Activated CD8-positive, alpha-beta memory T cell treated with anti-CD3 and anti-CD28 coated beads, Interleukin-2, amount 10 ng/mL, durations not matched to agents 7 days and 5 days (primary cell): Measurements from ENCODE around the gene ISOC1. TPM values are rescaled to one million over a fixed set of nuclear protein-coding genes. Genes with fewer than 3 reads are reported as not detected.

Experiments used
- ATAC-seq: fragments of 150-1000 bp; cut with Tn5 transposase; one replicate; pipeline ENCODE4 v1.10.0; 2021; ENCODE audit warnings: moderate library complexity
- CTCF ChIA-PET: fragments of 350-600 bp; sonication (Branson Sonifier 250); formaldehyde crosslinking; loops from one replicate; lab custom pipeline; 2021; ENCODE audit warnings: antibody characterized with exemption; lab: Charles Lee
- DNase-seq: peaks from one replicate; pipeline ENCODE4 v3.0.0-alpha.2; 2020
- H3K27ac Mint-ChIP-seq: one replicate; pipeline ENCODE4 v1.8.0; 2021; ENCODE audit warnings: mild to moderate bottlenecking, mixed read lengths
- H3K27me3 Mint-ChIP-seq: one replicate; pipeline ENCODE4 v1.8.0; 2021; ENCODE audit warnings: mixed read lengths
- H3K36me3 Mint-ChIP-seq: one replicate; pipeline ENCODE4 v1.8.0; 2021; ENCODE audit warnings: mild to moderate bottlenecking, mixed read lengths
- H3K4me1 Mint-ChIP-seq: one replicate; pipeline ENCODE4 v1.8.0; 2021; ENCODE audit warnings: mixed read lengths
- H3K4me3 Mint-ChIP-seq: one replicate; pipeline ENCODE4 v1.8.0; 2021; ENCODE audit warnings: mild to moderate bottlenecking, moderate library complexity, mixed read lengths
- H3K9me3 Mint-ChIP-seq: one replicate; pipeline ENCODE4 v1.8.0; 2022; ENCODE audit warnings: low read depth, mixed read lengths
- total RNA-seq, 2 experiments: library from RNA; stranded (reverse); gene quantifications; one replicate each; pipeline ENCODE4 v1.2.3, GENCODE V29; 2021

Gene ISOC1
- total RNA-seq, 2 experiments from 2014 or later = 15.5 to 21.4 TPM

DNA sequence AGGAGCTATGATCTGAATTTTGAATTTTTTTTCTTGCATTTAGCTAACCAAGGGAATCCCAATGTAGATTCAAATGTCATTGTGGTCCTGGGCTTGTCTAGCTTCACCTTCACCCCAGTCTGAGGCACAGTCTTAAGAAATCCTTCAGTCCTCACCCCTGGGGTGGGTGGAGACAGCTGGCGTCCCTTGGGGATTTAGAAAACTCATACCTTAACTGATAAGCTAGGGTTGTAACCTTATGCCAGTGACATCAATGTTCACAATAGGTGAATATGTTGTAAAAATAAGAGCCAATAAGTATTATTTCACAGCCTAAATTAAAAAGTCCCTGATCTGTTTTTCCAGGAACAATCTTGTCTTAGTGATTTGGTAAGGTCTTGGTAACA, 4.6 kb downstream of the ISOC1 start:
- peaks cover 25% of the 10 kb centered on the region for H3K4me1 Mint-ChIP-seq
- CTCF ChIA-PET = interaction anchor here (2.0 to 3.2 kb wide), 2 partner anchors 25 to 27 kb away, joined by 6 to 11 read pairs; no protein-coding TSS in a partner anchor

DNA sequence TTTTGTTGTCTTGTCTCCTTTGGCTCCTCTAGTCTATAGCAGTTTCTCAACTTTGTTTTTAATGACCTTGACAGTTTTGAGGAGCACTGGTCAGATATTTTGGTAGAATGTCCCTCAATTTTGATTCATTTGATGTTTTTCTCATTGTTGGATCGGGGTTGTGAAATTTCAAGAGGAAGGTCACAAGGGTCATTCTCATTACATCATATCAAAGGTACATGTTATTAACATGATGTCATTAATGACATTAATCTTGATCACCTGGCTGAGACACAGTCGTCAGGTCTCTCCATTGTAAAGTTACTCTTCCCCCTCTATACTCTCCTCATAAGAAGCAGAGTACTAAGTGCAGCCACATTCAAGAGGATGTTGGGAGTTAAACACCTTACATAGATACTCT, 7.2 kb downstream of the ISOC1 start:
- Mint-ChIP-seq H3K4me3 (no peak overlapping the region), H3K9me3 (no peaks in the 10 kb centered on the region), H3K4me1 (peaks cover 14% of the 10 kb centered on the region), H3K27me3 (no peaks in the 10 kb centered on the region), H3K27ac (no peak overlapping the region), H3K36me3 (peaks cover 16% of the 10 kb centered on the region)
- DNase-seq (no peak), ATAC-seq (no peak)
- CTCF ChIA-PET = no interaction called here

More for the DNA sequence above, 4.6 kb downstream of the ISOC1 start:
- ATAC-seq (no peak), DNase-seq (no peak)
- Mint-ChIP-seq H3K9me3 (no peaks in the 10 kb centered on the region), H3K4me3 (no peak overlapping the region), H3K27me3 (no peaks in the 10 kb centered on the region), H3K27ac (no peak overlapping the region), H3K36me3 (peaks cover 2% of the 10 kb centered on the region)

DNA sequence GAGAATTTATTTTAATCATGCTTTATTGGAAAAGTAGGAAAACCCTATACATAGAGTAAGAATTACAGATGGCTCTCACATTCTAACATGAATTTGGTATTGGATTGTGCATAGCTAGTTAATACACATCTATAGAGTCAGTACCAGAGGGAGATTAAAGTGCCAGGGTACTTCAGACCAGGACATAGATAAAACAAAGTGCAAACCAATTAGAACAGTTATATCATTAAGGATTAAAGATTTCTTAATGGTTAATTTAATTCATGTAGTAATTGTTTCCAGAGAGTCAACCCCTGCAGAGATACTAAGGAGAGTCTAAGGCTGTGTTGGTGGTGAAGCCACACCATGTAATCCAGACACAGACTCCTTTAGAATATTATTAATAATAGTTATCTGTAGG, 8.8 kb downstream of the ISOC1 start:
- H3K9me3 Mint-ChIP-seq = no peaks in the 10 kb centered on the region
- peaks cover 8% of the 10 kb centered on the region for H3K4me1 Mint-ChIP-seq
- DNase-seq (no peak), ATAC-seq (no peak)
- no peak overlapping the region for H3K4me3 Mint-ChIP-seq
- CTCF ChIA-PET = no interaction called here
- H3K27ac Mint-ChIP-seq = no peak overlapping the region
- H3K36me3 Mint-ChIP-seq = peaks cover 21% of the 10 kb centered on the region
- no peaks in the 10 kb centered on the region for H3K27me3 Mint-ChIP-seq

DNA sequence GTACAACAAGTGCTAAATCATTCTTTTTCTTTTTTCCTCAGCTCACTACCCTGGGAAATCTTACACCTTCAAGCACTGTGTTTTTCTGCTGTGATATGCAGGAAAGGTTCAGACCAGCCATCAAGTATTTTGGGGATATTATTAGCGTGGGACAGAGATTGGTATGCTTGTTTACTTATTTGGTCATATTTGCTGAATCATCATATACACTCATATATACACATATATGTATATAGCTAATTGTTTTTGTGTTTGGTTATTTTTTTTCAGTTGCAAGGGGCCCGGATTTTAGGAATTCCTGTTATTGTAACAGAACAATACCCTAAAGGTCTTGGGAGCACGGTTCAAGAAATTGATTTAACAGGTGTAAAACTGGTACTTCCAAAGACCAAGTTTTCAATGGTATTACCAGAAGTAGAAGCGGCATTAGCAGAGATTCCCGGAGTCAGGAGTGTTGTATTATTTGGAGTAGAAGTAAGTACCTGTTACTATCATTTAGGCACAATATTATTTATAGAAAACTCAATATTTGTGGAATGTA, 10.4 kb downstream of the ISOC1 start:
- Mint-ChIP-seq H3K4me1 (peaks cover 2% of the 10 kb centered on the region), H3K9me3 (no peaks in the 10 kb centered on the region), H3K4me3 (no peak overlapping the region), H3K27me3 (no peaks in the 10 kb centered on the region), H3K27ac (no peak overlapping the region), H3K36me3 (peaks cover 24% of the 10 kb centered on the region)
- no peak for ATAC-seq
- no peak for DNase-seq
- CTCF ChIA-PET = interaction anchor here (1.1 kb wide), 1 partner anchor 11 kb away, joined by 3 read pairs; the partner anchor contains the start of gene ISOC1

DNA sequence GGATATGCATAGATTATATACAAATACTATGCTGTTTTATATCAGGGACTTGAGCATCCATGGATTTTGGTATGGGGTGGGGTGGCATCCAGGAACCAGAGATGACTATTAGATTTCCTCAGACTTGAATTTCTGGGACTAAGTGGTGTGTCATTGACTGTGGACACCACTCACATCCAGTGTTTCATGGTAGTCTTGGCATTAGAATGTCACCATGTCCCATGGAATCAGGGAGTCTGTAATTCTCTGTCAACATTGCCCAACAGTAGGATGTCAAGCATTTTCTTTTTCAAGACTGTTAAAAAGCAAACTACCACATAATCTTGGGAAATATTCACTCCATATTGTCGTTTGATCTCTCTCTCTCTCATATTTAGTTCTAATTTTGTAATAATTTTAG, 13.1 kb downstream of the ISOC1 start:
- DNase-seq (no peak), ATAC-seq (no peak)
- CTCF ChIA-PET = no interaction called here
- H3K27me3 Mint-ChIP-seq = no peaks in the 10 kb centered on the region
- peaks cover 6% of the 10 kb centered on the region for H3K4me1 Mint-ChIP-seq
- H3K36me3 Mint-ChIP-seq = peaks cover 24% of the 10 kb centered on the region
- H3K27ac Mint-ChIP-seq = no peak overlapping the region
- no peaks in the 10 kb centered on the region for H3K9me3 Mint-ChIP-seq
- H3K4me3 Mint-ChIP-seq = no peak overlapping the region

DNA sequence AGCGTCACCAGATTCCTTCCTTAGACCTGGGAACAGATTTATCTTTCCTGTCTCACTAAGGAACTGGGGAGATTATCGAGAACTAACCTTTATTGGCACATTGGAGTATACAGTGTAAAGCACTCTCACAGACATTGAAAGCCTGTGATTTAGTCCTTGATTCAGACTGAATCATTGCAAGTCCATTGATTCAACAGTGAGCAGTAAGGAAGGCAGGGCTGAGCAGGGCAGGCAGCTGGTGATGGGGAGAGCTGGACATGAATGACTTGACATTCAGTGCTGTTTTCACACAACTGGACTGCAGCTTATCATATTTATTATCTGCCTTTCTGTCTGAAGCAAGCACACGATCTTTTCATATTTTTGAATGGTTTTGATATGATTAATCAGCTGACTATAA, 16.2 kb downstream of the ISOC1 start:
- no peak for DNase-seq
- CTCF ChIA-PET = interaction anchor here (1.1 kb wide), 1 partner anchor 15 kb away, joined by 3 read pairs; no protein-coding TSS in a partner anchor
- Mint-ChIP-seq H3K36me3 (peaks cover 20% of the 10 kb centered on the region), H3K9me3 (no peaks in the 10 kb centered on the region), H3K27ac (no peak overlapping the region), H3K4me3 (no peak overlapping the region), H3K4me1 (peaks cover 8% of the 10 kb centered on the region), H3K27me3 (no peaks in the 10 kb centered on the region)
- no peak for ATAC-seq

DNA sequence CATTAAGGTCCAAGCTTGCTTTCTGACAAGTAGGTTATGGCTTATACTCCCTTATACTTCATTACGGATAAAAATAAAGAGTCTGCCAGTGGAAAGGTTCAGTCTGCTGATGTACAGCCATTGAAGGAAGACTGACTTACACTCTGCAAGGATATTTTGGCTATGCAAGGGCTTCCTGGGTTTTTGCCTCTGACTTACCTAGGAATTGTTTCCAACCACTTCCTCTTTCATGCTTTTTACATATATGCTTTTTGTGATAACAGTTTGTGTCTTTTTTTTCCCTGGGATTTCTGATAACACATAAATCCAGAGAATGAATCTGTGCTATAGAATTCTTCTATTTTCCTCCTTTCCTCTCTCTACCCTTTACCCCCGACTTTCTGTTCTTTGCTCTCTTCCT, 16.8 kb downstream of the ISOC1 start:
- Mint-ChIP-seq H3K4me1 (peaks cover 8% of the 10 kb centered on the region), H3K9me3 (no peaks in the 10 kb centered on the region), H3K27ac (no peak overlapping the region), H3K4me3 (no peak overlapping the region), H3K36me3 (peaks cover 15% of the 10 kb centered on the region), H3K27me3 (no peaks in the 10 kb centered on the region)
- DNase-seq (no peak), ATAC-seq (no peak)
- CTCF ChIA-PET = interaction anchor here (1.1 kb wide), 1 partner anchor 15 kb away, joined by 3 read pairs; no protein-coding TSS in a partner anchor

DNA sequence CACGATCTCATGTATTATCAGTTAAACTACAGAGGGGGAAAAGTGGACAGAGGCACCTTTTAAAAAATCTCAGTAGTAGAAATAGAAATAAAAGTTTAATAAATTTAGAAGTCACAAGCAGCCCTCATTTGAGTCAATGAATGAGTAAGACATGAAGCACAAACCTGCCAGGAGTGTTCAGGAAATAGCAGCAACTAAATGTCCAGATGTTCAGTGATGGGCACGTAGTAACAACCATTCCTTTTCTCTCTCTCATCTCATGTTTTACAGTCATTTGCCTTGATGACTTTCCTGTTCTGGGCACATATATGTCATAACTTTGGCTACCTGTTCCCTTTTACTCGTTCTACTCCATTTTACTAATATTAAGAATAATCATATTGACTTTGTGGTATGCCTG, 17.7 kb downstream of the ISOC1 start:
- peaks cover 8% of the 10 kb centered on the region for H3K4me1 Mint-ChIP-seq
- peaks cover 10% of the 10 kb centered on the region for H3K36me3 Mint-ChIP-seq
- no peaks in the 10 kb centered on the region for H3K27me3 Mint-ChIP-seq
- H3K9me3 Mint-ChIP-seq = no peaks in the 10 kb centered on the region
- no peak overlapping the region for H3K4me3 Mint-ChIP-seq
- ATAC-seq (no peak), DNase-seq (no peak)
- H3K27ac Mint-ChIP-seq = no peak overlapping the region
- CTCF ChIA-PET = no interaction called here

DNA sequence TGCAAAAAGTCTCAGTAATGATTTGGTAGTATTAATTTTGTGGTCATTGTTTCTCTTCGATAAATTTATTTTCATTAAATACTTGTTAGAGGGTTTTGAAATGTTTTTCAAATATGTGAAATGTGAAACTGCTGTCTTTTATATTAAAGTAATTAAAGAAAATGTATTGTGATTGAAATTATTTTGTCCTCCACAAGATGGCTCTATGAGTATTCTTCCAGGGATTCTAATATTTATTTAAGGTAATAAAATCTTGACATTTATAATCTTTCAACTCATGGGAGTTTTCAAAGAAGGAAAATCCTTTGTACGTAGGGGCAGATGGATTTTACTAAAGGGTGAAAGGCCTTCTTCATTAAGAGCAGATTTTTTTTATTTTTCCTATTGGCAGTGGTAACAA, 19.3 kb downstream of the ISOC1 start:
- peaks cover 7% of the 10 kb centered on the region for H3K36me3 Mint-ChIP-seq
- H3K27ac Mint-ChIP-seq = no peak overlapping the region
- H3K9me3 Mint-ChIP-seq = no peaks in the 10 kb centered on the region
- H3K4me1 Mint-ChIP-seq = peaks cover 8% of the 10 kb centered on the region
- CTCF ChIA-PET = no interaction called here
- H3K27me3 Mint-ChIP-seq = no peaks in the 10 kb centered on the region
- ATAC-seq (no peak), DNase-seq (no peak)
- H3K4me3 Mint-ChIP-seq = no peak overlapping the region

DNA sequence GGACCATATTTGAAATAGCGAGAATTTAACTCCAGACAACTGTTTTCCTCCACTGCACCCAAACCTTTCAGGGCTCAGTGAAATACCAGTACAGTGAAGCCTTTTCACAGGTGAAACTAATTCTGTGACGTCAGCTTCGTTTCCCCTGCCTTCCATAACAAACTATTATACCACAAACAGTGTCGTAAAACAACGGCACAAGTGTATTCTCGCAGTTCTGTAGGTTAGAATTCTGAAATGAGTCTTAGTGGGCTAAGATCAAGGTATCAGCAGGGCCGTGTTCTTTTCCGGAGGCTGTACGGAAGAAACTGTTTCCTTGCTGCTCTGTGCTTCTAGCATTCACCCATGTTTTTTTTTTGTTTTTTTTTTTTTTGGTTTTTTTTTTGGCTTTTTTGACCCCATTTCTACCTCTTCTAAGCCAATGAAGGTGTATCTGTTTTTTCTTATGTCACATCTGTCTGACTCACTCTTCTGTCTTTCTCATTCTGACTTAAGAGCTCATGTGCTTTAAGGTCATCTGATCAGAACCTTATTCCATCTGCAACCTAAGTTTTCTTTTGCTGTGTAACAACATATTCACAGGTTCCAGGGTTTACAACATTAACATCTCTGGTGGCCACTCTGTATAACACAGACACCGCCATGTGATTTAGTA, 20.1 kb downstream of the ISOC1 start:
- no peak overlapping the region for H3K4me3 Mint-ChIP-seq
- no peaks in the 10 kb centered on the region for H3K27me3 Mint-ChIP-seq
- CTCF ChIA-PET = interaction anchor here (0.9 kb wide), 1 partner anchor 11 kb away, joined by 5 read pairs; no protein-coding TSS in a partner anchor
- H3K4me1 Mint-ChIP-seq = peaks cover 6% of the 10 kb centered on the region
- no peaks in the 10 kb centered on the region for H3K9me3 Mint-ChIP-seq
- no peak overlapping the region for H3K27ac Mint-ChIP-seq
- no peak for DNase-seq
- no peak for ATAC-seq
- H3K36me3 Mint-ChIP-seq = peaks cover 4% of the 10 kb centered on the region

DNA sequence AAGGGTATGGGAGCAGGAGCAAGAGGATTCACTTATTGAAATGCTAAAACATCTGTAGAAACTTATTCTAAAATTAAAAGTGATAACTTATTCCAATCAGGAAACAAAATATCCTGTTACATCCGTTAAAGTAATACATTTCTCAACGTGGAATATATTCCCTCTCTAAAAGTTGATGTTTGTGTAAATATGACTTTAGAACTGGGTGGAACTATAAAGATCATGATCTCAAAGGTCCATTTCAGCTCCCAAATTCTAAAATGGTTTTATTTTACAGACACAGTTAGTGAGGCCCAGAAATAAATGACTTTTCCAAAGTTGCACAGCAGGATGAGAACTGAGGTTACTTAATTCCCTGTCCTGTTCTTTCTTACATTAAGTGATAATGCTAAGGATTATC, 21.1 kb downstream of the ISOC1 start:
- DNase-seq (no peak), ATAC-seq (no peak)
- Mint-ChIP-seq H3K9me3 (no peaks in the 10 kb centered on the region), H3K27ac (no peak overlapping the region), H3K27me3 (no peaks in the 10 kb centered on the region), H3K4me1 (peaks cover 12% of the 10 kb centered on the region), H3K36me3 (peaks cover 5% of the 10 kb centered on the region), H3K4me3 (no peak overlapping the region)
- CTCF ChIA-PET = no interaction called here

DNA sequence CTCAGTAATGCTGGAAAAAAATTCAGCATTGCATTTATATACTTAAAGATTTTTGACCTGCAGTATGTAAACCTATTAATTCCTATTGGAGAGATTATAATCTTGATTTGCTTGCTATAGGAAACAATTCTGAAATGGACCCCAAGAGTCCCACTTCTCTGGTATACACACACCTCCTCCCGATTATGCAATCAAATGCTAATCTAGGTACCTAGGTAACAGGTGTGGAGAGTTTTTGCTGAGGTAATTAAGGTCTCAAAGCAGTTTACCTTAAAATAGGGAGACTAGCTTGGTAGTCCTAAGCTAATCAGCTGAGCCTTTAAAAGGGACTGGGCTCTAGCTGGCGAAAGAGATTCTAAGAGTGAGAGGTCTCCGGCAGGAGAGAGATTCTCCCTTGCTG, 22.2 kb downstream of the ISOC1 start:
- no peaks in the 10 kb centered on the region for H3K27me3 Mint-ChIP-seq
- DNase-seq (no peak), ATAC-seq (no peak)
- no peak overlapping the region for H3K27ac Mint-ChIP-seq
- CTCF ChIA-PET = no interaction called here
- H3K4me1 Mint-ChIP-seq = peaks cover 8% of the 10 kb centered on the region
- peaks cover 5% of the 10 kb centered on the region for H3K36me3 Mint-ChIP-seq
- no peaks in the 10 kb centered on the region for H3K9me3 Mint-ChIP-seq
- H3K4me3 Mint-ChIP-seq = no peak overlapping the region

DNA sequence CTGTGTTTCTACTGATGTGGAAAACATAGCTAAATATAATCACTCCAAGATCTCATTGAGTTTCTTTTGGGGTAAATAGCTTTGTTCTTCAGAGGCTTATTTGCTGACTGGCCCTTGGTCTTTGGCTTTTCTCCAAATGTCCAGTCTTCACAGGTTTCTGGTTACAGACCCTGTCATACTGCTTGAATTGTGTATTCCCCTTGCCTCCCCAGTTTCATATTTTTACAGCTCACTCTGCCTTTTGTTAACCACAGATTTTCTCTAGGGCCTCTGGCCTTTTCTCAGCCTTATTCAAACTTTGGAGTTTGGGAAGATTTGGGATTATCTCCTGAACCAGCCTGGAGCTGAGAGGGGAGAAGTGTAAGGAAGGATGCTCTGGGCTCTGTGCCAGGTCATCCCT, 23.9 kb downstream of the ISOC1 start:
- H3K27ac Mint-ChIP-seq = no peak overlapping the region
- H3K36me3 Mint-ChIP-seq = peaks cover 2% of the 10 kb centered on the region
- no peaks in the 10 kb centered on the region for H3K27me3 Mint-ChIP-seq
- CTCF ChIA-PET = interaction anchor here (1.4 kb wide), 1 partner anchor 24 kb away, joined by 4 read pairs; the partner anchor contains the start of gene ISOC1
- H3K4me3 Mint-ChIP-seq = no peak overlapping the region
- no peaks in the 10 kb centered on the region for H3K9me3 Mint-ChIP-seq
- H3K4me1 Mint-ChIP-seq = peaks cover 8% of the 10 kb centered on the region
- DNase-seq (no peak), ATAC-seq (no peak)

DNA sequence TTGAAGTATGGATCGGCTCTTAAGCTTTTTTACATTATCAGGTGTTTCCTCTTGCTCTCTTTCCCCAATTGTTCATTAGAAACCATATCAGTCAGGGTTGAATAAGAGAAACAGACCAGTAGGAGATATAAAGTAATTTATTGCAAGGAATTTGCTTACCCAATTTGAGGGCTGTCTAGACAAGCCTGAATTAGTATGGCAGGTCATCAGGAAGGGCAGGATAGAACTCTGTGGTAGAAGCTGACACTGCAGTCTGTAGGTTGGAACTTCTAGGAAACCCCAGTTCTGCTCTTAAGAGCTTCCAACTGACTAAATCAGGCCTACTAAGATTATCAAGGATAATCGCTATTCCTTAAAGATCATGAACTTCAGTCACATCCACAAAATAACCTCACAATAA, 24.3 kb downstream of the ISOC1 start:
- H3K4me3 Mint-ChIP-seq = no peak overlapping the region

More for the DNA sequence above, 24.3 kb downstream of the ISOC1 start:
- Mint-ChIP-seq H3K27me3 (no peaks in the 10 kb centered on the region), H3K27ac (no peak overlapping the region), H3K9me3 (no peaks in the 10 kb centered on the region), H3K4me1 (peaks cover 8% of the 10 kb centered on the region), H3K36me3 (peaks cover 2% of the 10 kb centered on the region)
- no peak for DNase-seq
- no peak for ATAC-seq
- CTCF ChIA-PET = interaction anchor here (1.4 kb wide), 1 partner anchor 24 kb away, joined by 4 read pairs; the partner anchor contains the start of gene ISOC1
